Mononuclear cell (primary cell): ENCODE measurements around the gene TBL1Y. TPM values are rescaled to one million over a fixed set of nuclear protein-coding genes. Genes with fewer than 3 reads are reported as not detected.

Experiments used
- H3K27me3 ChIP-seq: 2 replicates; pipeline ENCODE4 v1.6.0; 2011; ENCODE audit warnings: low read length, control low read depth; ENCODE audit not compliant: insufficient read depth
- H3K4me1 ChIP-seq: 2 replicates; pipeline ENCODE4 v1.5.1; 2011; ENCODE audit warnings: mild to moderate bottlenecking, low read length, control low read depth; ENCODE audit not compliant: insufficient read depth
- H3K4me3 ChIP-seq: 2 replicates; pipeline ENCODE4 v1.5.1; 2011; ENCODE audit warnings: mild to moderate bottlenecking, low read length, moderate library complexity
- H3K9me3 ChIP-seq: 2 replicates; pipeline ENCODE4 v1.5.1; 2011; ENCODE audit warnings: low read depth, mild to moderate bottlenecking, control low read depth, low read length
- total RNA-seq: library from RNA; depleted of rRNA; stranded (reverse); fragments of >200 nt; gene quantifications from one replicate; pipeline ENCODE4 v1.2.3, GENCODE V29; 2012

The TBL1Y gene
- total RNA-seq, 1 donor = not detected

DNA sequence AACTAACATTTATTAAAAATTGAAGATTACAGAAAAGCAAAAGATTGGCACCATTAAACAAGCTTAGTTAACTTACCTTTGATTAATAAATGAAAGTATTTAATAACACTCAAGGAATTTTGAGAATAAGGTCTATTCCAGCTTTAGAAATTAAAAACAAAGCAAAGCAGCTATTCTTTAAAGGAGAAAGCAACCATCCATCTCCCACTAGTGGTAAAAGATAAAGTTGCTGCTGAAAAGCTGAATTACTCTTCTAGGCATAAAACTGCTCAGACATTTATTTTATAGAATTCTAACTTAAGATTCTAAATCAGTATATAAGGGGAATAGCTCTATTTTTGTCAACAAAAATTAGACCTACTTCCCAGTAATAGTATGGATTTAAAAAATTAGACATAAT, 37.2 kb downstream of the TBL1Y start:
- no peaks in the 10 kb centered on the region for H3K4me1 ChIP-seq
- no peaks in the 10 kb centered on the region for H3K27me3 ChIP-seq
- no peak overlapping the region for H3K4me3 ChIP-seq
- no peaks in the 10 kb centered on the region for H3K9me3 ChIP-seq

DNA sequence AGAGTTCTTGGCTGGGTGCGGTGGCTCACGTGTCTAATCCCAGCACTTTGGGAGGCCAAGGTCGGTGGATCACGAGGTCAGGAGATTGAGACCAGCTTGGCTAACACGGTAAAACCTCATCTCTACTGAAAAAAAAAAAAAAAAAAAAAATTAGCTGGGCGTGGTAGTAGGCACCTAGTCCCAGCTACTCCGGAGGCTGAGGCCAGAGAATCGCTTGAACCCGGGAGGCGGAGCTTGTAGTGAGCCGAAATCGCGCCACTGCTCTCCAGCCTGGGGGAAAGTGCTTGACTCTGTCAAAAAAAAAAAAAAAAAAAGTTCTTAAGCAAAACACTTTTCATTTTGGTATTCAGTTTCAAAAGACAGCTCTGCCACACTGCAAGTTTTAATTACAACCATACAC, 37.9 kb downstream of the TBL1Y start:
- Histone ChIP-seq H3K9me3 (no peaks in the 10 kb centered on the region), H3K27me3 (no peaks in the 10 kb centered on the region), H3K4me1 (no peaks in the 10 kb centered on the region), H3K4me3 (no peak overlapping the region)

DNA sequence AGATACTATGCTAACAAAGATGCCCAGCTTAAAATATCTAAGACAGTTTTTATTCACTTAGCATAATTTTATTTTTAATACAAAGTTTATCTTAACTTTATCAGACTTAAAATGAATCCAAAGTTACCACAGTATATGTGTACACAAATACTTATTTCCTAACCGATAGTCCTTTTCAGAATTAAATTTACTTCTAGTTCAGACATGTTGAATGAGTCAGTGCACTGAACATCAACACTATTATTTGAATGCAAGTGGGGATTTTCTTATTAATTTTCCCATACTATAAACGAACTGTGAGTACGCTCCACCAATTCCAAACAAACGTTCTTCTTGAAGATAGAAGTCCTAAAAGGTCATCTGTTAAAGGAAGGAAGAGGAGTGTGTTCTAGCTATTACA, 39.5 kb downstream of the TBL1Y start:
- H3K4me1 ChIP-seq = no peaks in the 10 kb centered on the region
- H3K4me3 ChIP-seq = no peak overlapping the region
- H3K9me3 ChIP-seq = no peaks in the 10 kb centered on the region
- no peaks in the 10 kb centered on the region for H3K27me3 ChIP-seq

DNA sequence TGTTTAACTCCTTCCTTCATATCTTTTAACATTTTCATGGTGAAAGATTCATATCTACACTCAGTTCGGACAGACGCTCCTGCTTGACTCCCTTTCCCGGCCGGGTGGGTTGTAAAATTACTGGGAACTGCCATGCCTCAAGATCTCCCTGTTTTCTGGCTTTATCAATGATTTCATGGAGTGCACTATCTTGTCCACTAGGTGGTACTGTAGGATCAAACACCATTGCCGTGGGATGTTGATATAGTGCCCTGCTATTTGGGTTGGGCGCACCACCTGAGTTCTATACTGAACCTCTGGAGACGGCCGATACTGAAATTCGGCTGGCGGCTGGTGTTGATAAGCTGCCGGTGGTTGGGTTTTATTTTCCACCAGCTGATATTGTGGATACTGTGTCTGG, 54.2 kb downstream of the TBL1Y start:
- Histone ChIP-seq H3K4me3 (no peak overlapping the region), H3K4me1 (no peaks in the 10 kb centered on the region), H3K27me3 (no peaks in the 10 kb centered on the region), H3K9me3 (no peaks in the 10 kb centered on the region)

DNA sequence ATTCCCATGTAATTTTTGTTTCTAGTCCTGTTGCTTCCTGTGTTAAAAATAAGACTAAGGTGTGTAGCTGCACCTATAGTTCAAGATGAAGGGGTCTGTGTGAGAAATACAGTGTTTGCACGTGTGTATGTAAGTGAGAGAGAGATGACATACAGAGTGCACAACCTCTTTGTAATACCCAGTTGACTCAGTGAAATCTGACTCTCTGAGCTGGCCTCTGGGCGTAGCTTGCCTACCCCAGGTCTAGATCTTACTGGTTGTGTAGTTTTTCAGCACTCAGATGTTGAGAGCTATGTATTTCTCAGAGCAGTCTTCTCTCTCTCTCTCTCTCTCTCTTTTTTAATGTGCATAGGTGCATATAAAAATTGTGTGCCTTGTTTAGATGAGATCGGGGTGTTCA, 56.0 kb downstream of the TBL1Y start:
- Histone ChIP-seq H3K4me1 (no peaks in the 10 kb centered on the region), H3K27me3 (no peaks in the 10 kb centered on the region), H3K4me3 (no peak overlapping the region), H3K9me3 (no peaks in the 10 kb centered on the region)

DNA sequence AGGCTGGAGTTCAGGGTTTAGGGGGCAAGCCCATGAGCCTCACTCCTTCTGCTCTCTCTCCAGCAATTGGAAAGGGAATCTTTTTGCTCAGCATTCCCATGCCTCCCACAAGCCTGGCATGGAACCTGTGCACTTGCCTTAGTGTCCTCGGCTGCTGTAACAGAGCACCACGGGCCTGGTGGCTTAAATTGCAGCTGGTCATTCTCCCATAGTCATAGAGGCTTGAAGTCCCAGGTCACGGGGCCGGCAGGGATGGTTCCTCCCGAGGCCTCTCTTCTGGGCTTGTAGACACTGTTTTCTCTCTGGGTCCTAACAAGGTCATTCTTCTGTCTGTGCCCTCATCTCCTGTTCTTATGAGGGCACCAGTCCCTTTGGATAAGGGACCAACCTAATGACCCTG, 57.2 kb downstream of the TBL1Y start:
- Histone ChIP-seq H3K4me1 (no peaks in the 10 kb centered on the region), H3K27me3 (no peaks in the 10 kb centered on the region), H3K9me3 (no peaks in the 10 kb centered on the region), H3K4me3 (no peak overlapping the region)

DNA sequence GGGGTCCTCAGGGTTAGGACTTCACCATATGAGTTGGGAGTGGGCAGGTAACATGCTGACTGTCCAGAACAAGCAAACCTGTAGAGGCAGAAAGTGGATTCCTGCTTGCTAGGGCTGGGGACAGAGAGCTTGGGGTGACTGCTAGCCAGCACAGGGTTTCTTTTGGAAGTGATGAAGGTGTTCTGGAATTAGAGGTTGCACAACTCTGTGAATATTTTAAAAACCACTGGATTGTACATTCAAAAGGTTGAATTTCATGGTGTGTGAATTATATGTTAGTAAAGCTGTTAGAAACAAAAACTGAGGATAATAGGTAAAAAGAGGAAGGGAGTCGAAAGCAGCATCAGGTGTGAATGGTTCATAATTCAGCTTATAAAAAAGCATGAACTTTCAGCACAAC, 57.7 kb downstream of the TBL1Y start:
- no peaks in the 10 kb centered on the region for H3K9me3 ChIP-seq
- H3K4me3 ChIP-seq = no peak overlapping the region
- H3K4me1 ChIP-seq = no peaks in the 10 kb centered on the region
- no peaks in the 10 kb centered on the region for H3K27me3 ChIP-seq

DNA sequence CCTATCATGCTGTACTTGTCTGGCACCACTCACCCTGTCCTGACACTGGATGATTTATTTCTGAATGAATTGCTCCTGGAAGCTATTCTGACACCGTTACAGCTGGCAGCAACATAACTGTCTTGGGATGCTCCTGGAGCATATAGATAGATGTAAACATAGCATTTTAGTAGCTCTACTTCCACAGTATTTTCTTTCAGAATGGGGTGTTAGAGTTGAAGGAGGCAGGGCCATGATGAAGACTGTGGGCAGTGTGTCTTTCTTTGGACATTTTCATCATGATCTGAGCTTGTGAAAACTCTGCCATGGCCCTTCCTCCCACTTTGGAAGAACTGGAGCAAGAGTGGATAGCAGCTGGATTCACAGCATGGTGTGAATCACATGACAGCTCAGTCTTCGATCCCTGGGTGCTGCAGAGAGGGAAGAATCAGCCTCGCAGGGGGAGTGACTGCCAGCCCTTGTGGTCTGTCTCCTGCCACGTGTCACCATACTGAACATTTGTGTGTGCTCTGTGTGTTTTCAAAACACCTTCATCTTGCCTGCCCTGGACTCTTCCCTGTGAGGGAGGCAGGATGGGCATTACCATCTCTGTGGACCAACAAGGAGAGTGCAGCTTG, 61.9 kb downstream of the TBL1Y start:
- H3K4me1 ChIP-seq = no peaks in the 10 kb centered on the region
- H3K27me3 ChIP-seq = no peaks in the 10 kb centered on the region
- H3K9me3 ChIP-seq = no peaks in the 10 kb centered on the region
- no peak overlapping the region for H3K4me3 ChIP-seq

DNA sequence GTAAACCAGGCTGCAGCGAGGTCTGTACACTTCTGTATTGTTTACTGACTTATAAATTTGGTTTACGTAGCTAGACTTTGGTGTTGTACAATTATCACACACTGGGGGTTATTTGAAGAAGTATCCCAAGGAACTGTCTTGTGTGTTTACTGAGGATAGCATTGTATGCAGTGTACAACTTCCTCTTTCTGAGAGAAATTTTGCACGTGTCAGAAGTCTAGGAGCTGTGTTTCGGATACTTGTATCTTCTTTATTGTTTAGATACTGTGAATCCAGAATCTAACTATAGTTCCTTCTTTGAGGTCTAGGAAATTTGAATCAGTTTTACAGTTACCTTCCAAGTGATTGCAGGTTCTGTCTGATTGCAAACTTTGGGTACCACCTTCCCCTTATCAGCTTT, 64.5 kb downstream of the TBL1Y start:
- Histone ChIP-seq H3K4me1 (no peaks in the 10 kb centered on the region), H3K27me3 (no peaks in the 10 kb centered on the region), H3K9me3 (no peaks in the 10 kb centered on the region), H3K4me3 (no peak overlapping the region)

DNA sequence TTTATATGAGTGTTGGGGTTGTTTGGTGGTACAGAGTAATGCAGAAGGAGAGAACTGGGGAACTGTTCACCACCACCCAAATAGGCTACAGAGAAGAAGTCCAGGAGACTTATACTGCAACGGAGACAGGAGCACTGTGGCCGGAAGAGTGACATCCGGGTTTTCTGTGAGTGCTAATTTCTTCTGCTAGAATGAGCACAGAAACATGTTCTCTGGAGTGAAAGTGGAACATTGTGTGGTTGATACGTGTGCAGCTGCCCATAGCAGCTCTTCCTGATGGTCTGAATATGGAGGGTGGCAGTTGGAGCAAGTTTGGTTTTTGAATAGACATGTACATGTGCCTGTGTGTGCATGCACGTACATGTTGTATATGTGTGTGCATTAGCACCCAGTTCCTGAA, 67.3 kb downstream of the TBL1Y start:
- no peaks in the 10 kb centered on the region for H3K4me1 ChIP-seq

DNA sequence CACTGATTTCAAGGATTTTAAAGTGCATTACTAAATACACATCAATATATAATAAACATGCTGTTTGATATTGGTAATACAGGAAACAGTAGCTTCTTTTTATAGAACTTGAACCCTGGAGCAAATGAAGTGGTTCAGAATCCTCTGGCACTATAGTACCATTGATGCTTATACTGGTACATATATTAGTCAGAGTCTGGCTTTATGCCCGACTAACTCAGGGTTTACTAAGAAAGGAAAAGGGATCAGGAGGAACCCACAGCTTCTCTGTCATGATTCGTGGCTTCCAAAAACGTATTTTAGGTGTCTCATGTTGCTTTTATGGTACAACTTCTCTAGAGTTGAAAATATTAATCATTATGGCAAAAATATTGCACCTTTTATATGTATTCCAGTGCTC, 72.7 kb downstream of the TBL1Y start:
- Histone ChIP-seq H3K27me3 (no peaks in the 10 kb centered on the region), H3K9me3 (no peaks in the 10 kb centered on the region), H3K4me1 (no peaks in the 10 kb centered on the region), H3K4me3 (no peak overlapping the region)

More for the DNA sequence above, 67.3 kb downstream of the TBL1Y start:
- Histone ChIP-seq H3K27me3 (no peaks in the 10 kb centered on the region), H3K9me3 (no peaks in the 10 kb centered on the region), H3K4me3 (no peak overlapping the region)

DNA sequence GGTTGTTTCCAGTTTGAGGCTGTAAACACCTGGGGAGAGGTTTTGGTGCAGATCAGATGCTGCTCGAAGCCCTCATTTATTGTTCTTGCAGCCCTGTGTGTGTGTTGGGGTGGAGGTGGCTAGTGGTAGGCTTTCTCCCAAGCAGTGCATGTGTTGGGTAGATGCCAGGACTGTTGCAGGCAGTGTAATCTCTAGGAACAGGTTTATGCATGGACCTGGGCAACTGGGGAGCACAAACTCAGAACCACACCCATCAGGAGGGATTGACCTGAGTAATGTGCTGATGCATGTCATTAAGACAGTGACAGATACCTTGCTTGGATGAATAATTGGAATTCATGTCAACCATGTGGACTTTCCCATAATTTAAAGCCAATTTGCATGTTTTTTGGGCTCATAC, 77.3 kb downstream of the TBL1Y start:
- no peaks in the 10 kb centered on the region for H3K9me3 ChIP-seq
- no peak overlapping the region for H3K4me3 ChIP-seq
- no peaks in the 10 kb centered on the region for H3K27me3 ChIP-seq
- H3K4me1 ChIP-seq = no peaks in the 10 kb centered on the region

DNA sequence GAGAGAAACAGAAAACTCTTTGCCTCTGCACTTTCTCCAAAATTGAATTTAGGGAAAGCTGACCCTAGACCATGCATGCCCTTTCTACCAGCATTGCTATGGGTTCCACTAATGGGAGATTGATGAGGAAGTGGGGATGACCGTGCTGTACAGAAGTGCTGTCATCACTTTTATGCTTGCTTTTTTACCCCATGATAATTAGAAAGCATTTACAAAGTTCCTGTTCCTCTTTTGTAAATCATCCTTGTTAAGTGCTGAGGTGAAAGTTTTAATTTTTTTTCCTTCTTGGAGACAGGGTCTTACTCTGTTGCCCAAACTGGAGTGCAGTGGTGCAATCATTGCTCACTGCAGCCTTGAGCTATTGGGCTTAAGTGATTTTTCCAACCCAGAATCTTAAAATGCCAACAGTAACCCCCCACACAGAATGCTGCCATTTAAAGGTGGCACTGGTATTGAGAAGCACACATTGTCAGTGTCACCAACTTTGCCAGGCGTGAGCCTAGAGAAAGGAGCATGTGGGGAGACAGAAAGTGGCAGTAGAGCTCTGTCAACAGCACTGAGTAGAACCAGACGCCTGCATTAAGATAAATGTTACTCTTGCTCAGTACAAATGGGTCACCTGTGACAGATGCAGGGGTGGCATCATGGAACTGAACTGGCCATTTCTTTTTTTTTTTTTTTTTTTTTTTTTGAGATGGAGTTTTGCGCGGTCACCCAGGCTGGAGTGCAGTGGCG, 79.6 kb downstream of the TBL1Y start:
- H3K9me3 ChIP-seq = no peaks in the 10 kb centered on the region

DNA sequence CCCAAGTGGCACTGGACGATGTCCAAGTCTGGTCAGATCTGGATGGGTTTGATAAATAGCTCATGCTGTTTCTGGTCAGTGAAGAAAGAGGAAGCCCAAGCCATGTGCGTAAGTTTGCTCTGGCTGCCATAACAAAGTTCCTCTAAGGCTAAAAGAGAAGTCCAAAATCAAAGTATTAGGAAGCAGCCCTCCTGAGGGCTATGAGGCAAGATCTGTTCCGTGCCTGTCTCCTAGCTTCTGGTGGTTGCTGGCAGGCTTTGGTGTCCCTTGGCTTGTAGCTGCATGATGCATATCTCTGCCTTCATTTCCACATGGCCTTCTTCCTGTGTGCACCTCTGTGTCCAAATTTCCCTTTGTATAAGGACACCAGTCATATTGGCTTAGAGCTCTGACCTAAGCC, 81.5 kb downstream of the TBL1Y start:
- Histone ChIP-seq H3K9me3 (no peaks in the 10 kb centered on the region), H3K4me1 (no peaks in the 10 kb centered on the region), H3K4me3 (no peak overlapping the region), H3K27me3 (no peaks in the 10 kb centered on the region)

More for the DNA sequence above, 79.6 kb downstream of the TBL1Y start:
- Histone ChIP-seq H3K4me3 (no peak overlapping the region), H3K4me1 (no peaks in the 10 kb centered on the region), H3K27me3 (no peaks in the 10 kb centered on the region)

DNA sequence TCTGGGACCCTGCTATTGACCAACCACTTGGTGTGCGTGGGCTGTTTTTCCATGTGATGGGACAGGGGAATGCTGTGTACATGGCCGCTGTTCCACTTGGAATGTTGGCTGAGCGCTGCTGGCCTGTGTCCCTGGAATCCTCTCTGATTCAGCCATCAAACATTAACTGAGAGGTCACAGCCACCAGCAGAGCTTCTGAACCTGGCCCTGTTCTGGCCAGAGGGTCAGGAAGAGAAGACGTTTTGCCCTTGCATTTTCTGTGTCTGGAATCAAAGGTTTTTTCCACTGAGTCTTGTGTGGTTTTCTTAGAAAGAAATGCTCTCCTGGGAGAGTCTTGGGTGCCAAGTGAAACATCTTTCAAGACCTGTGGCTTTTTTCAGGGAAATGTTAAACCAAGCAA, 85.5 kb downstream of the TBL1Y start:
- Histone ChIP-seq H3K9me3 (no peaks in the 10 kb centered on the region), H3K4me1 (no peaks in the 10 kb centered on the region), H3K27me3 (no peaks in the 10 kb centered on the region), H3K4me3 (no peak overlapping the region)

DNA sequence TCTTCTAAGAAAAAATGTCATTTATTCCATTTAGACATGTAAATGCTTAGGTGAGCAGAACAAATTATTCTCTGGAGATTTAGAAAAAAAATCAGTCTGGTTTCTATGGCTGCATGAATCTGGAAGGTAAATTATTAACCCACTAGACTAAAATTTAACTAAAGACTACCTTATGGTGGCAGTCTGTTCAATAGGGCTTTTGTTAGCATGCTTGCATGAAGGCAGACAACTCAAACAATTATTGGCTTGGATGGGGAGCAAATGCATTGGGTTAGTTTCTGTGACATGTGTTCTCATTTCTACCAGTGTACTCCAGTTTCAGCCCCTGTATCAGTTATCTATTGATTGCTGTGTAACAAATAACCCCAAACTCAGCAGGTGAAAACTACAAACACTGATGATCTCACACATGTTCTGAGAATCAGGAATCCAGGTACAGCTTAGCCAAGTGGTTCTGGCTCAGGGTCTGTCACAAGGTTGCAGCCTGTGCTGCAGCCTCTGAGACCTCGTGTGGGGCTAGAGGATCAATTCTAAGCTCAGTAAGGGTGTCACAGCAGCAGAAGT, 87.1 kb downstream of the TBL1Y start:
- H3K27me3 ChIP-seq = no peaks in the 10 kb centered on the region
- H3K9me3 ChIP-seq = no peaks in the 10 kb centered on the region
- no peak overlapping the region for H3K4me3 ChIP-seq
- no peaks in the 10 kb centered on the region for H3K4me1 ChIP-seq
